ENCODE measurements around the gene DDX10. TPM values are rescaled to one million over a fixed set of nuclear protein-coding genes. Genes with fewer than 3 reads are reported as not detected.
"Not testable (repeated sequence)": the region's sequence is repeated elsewhere in the genome, so short reads cannot be mapped to it uniquely, and the experiment has no call there.

DDX10 gene
- total and polyA plus RNA-seq, 7 donors: 12.0 to 41.0 (median 18.2) TPM

- TF ChIP-seq POLR2AphosphoS5 (IDR thresholded peaks at IDR 0.05): no peak
- no peak for TF ChIP-seq CTCF (IDR thresholded peaks at IDR 0.05)
- no peak for TF ChIP-seq POLR2A (IDR thresholded peaks at IDR 0.05)
- TF ChIP-seq EP300 (IDR thresholded peaks at IDR 0.05): no peak
- WGBS, 2 donors: 73 to 86% methylated on average over 3 of the region's 3 CpGs
- DNase-seq: no peak
- Histone ChIP-seq H3K36me3 (no peaks in the 10 kb centered on the region), H3K4me3 (no peak overlapping the region), H3K9me3 (peaks cover 0 to 3% (median 0%) of the 10 kb centered on the region in 4 donors), H3K27ac (no peak overlapping the region), H3K27me3 (no peaks in the 10 kb centered on the region), H3K4me1 (no peaks in the 10 kb centered on the region)
- intact Hi-C loops (cut with DNase I): no loop called here
These were observed 35.6 kb upstream of the DDX10 start for GRCh38 chr11:108629274-108629673.

GRCh38 chr11:108632041-108632704, 32.7 kb upstream of the DDX10 start:
- Histone ChIP-seq H3K27me3 (no peaks in the 10 kb centered on the region), H3K4me1 (no peaks in the 10 kb centered on the region), H3K36me3 (no peaks in the 10 kb centered on the region), H3K27ac (no peak overlapping the region), H3K4me3 (no peak overlapping the region), H3K9me3 (peaks cover 0 to 3% (median 0%) of the 10 kb centered on the region in 4 donors)
- TF ChIP-seq CTCF (IDR thresholded peaks at IDR 0.05) (no peak), POLR2AphosphoS5 (IDR thresholded peaks at IDR 0.05) (no peak), POLR2A (IDR thresholded peaks at IDR 0.05) (no peak), EP300 (IDR thresholded peaks at IDR 0.05) (no peak)
- intact Hi-C loops (cut with DNase I): no loop called here
- 86 to 92% methylated on average over 2 of the region's 2 CpGs for WGBS, 2 donors
- no peak for DNase-seq

- no peak for DNase-seq
- Histone ChIP-seq H3K9me3 (no peaks in the 10 kb centered on the region), H3K36me3 (no peaks in the 10 kb centered on the region), H3K27ac (no peak overlapping the region), H3K4me1 (no peaks in the 10 kb centered on the region), H3K4me3 (no peak overlapping the region), H3K27me3 (no peaks in the 10 kb centered on the region)
- intact Hi-C loops (cut with DNase I): no loop called here
- TF ChIP-seq POLR2AphosphoS5 (IDR thresholded peaks at IDR 0.05): no peak
- no peak for TF ChIP-seq CTCF (IDR thresholded peaks at IDR 0.05)
- TF ChIP-seq POLR2A (IDR thresholded peaks at IDR 0.05): no peak
- no peak for TF ChIP-seq EP300 (IDR thresholded peaks at IDR 0.05)
These were observed 29.8 kb upstream of the DDX10 start for GRCh38 chr11:108635106-108635505.

- TF ChIP-seq CTCF (IDR thresholded peaks at IDR 0.05): no peak
- no peak for TF ChIP-seq POLR2A (IDR thresholded peaks at IDR 0.05)
- no peak for TF ChIP-seq POLR2AphosphoS5 (IDR thresholded peaks at IDR 0.05)
- TF ChIP-seq EP300 (IDR thresholded peaks at IDR 0.05): no peak
- DNase-seq: no peak
- no peak overlapping the region for H3K27ac ChIP-seq
- no peaks in the 10 kb centered on the region for H3K36me3 ChIP-seq
- WGBS, 2 donors: 88 to 91% methylated on average over 2 of the region's 2 CpGs
- no peaks in the 10 kb centered on the region for H3K9me3 ChIP-seq
- intact Hi-C loops (cut with DNase I): no loop called here
- H3K4me1 ChIP-seq: no peaks in the 10 kb centered on the region
- H3K4me3 ChIP-seq: no peak overlapping the region
- H3K27me3 ChIP-seq: no peaks in the 10 kb centered on the region
These were observed 28.6 kb upstream of the DDX10 start for GRCh38 chr11:108636222-108636621.

- no peak for DNase-seq
- Histone ChIP-seq H3K27ac (no peak overlapping the region), H3K4me1 (no peaks in the 10 kb centered on the region), H3K27me3 (no peaks in the 10 kb centered on the region), H3K4me3 (no peak overlapping the region), H3K36me3 (no peaks in the 10 kb centered on the region), H3K9me3 (no peaks in the 10 kb centered on the region)
- intact Hi-C loops (cut with DNase I): no loop called here
- TF ChIP-seq POLR2AphosphoS5 (IDR thresholded peaks at IDR 0.05) (no peak), POLR2A (IDR thresholded peaks at IDR 0.05) (no peak), EP300 (IDR thresholded peaks at IDR 0.05) (no peak), CTCF (IDR thresholded peaks at IDR 0.05) (no peak)
- 92 to 98% methylated on average over 1 of the region's 1 CpG for WGBS, 2 donors
These were observed 25.7 kb upstream of the DDX10 start for GRCh38 chr11:108639146-108639545.

GRCh38 chr11:108641752-108642151, 23.1 kb upstream of the DDX10 start:
- H3K9me3 ChIP-seq; DNase-seq; H3K36me3 ChIP-seq; H3K4me3 ChIP-seq; H3K27ac ChIP-seq; H3K27me3 ChIP-seq; intact Hi-C loops (cut with DNase I); H3K4me1 ChIP-seq: not testable (repeated sequence)
- WGBS, 2 donors: 93 to 95% methylated on average over 1 of the region's 1 CpG
